ENCODE results near the gene CEACAM4.
A peak's percentile ranks its signal among the peaks of the same experiment; 100 is the strongest.

The CEACAM4 gene

DNA sequence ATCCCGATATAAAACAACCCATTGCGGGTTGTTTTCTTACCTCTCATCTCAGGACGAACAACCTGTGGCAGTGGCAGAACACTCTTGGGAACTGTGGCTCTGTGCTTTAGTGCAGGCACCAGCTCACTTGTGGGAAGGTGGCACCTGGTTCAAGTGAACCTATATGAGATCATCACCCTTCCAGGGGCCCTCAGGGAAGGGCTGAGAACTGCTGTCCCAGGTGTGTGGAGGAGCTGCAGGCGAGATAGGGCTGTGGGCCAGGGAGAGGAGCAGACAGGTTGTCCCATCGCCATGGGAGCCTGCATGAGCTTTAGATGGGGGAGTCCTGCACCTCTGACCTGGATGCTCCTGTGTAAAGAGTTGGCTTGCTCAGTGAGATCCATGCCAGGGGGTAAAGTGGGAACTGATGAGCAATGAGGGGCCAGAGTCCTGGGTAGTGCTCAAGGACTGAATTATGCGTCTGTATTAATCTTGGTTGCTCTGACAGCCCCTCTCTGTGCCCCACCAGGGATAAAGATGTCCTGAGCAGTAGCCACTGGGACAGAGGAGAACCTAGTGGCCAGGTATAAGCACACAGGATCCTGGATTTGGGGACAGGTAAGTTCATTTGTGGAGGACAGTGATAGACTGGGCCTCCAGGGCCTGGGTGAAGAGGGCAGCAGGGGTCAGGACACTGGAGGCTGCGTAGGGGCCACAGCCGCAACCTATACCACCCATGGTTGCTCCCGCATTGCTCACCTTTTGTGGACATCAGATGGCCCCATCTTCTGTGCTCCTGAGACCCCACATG, 8.7 kb downstream of the CEACAM4 start:
- TF ChIP-seq, protein P1, sequence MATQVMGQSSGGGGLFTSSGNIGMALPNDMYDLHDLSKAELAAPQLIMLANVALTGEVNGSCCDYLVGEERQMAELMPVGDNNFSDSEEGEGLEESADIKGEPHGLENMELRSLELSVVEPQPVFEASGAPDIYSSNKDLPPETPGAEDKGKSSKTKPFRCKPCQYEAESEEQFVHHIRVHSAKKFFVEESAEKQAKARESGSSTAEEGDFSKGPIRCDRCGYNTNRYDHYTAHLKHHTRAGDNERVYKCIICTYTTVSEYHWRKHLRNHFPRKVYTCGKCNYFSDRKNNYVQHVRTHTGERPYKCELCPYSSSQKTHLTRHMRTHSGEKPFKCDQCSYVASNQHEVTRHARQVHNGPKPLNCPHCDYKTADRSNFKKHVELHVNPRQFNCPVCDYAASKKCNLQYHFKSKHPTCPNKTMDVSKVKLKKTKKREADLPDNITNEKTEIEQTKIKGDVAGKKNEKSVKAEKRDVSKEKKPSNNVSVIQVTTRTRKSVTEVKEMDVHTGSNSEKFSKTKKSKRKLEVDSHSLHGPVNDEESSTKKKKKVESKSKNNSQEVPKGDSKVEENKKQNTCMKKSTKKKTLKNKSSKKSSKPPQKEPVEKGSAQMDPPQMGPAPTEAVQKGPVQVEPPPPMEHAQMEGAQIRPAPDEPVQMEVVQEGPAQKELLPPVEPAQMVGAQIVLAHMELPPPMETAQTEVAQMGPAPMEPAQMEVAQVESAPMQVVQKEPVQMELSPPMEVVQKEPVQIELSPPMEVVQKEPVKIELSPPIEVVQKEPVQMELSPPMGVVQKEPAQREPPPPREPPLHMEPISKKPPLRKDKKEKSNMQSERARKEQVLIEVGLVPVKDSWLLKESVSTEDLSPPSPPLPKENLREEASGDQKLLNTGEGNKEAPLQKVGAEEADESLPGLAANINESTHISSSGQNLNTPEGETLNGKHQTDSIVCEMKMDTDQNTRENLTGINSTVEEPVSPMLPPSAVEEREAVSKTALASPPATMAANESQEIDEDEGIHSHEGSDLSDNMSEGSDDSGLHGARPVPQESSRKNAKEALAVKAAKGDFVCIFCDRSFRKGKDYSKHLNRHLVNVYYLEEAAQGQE (IDR thresholded peaks at IDR 0.05; ENCODE audit: low read depth), result no peak
- TF ChIP-seq NFIC (IDR thresholded peaks at IDR 0.05), result no peak
- no peak for TF ChIP-seq TEAD4 (IDR thresholded peaks at IDR 0.05)

DNA sequence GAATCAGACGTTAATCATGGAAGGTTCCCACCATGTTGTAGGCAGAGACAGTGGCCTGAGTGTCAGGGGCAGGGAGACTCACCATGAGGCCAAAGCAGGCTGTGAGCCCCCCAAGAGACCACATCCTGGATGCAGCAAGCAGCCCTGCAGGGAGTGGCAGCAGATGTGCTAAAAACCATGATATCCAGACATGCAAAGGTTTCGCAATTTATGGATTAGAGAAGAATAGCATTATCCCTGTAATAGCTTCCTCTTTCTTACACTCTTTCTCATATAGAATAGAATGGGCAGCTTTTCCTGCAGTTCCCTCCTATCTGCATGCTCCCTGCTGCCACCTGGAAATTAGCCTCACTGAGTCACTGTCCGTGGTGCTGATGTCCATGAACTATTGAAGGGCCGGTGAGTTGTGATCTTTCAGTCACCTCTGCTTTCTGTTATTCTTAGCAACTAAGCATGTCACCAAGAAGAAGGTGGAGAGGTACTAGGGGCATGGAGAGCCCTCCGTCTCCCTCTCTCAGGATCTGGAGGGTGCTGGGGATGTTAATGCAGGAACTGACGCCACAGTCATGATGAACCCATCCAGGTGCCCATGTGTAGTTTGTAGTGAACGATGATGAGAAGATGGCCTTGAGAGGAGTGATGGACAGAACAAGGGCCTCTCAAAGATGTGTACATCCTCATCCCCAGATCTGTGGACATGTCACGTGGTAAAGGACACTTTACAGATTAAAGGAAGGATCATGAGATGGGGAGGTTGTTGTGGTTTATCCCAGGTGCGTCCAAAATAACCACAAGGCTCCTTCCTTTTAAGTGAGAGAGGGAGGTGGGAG, 9.9 kb downstream of the CEACAM4 start:
- no peak for TF ChIP-seq ZBTB7A (IDR thresholded peaks at IDR 0.05; ENCODE audit: low read depth)
- TF ChIP-seq, protein P1 (IDR thresholded peaks at IDR 0.05; ENCODE audit: low read depth), result peak; percentile 91

GRCh38 chr19:41615207-41615606, 11.7 kb downstream of the CEACAM4 start:
- no peak for TF ChIP-seq ZBTB7A (IDR thresholded peaks at IDR 0.05; ENCODE audit: low read depth)
- TF ChIP-seq CREB1 (IDR thresholded peaks at IDR 0.05; ENCODE audit: low read depth), result no peak
- TF ChIP-seq, protein P1 (IDR thresholded peaks at IDR 0.05; ENCODE audit: low read depth), result no peak

DNA sequence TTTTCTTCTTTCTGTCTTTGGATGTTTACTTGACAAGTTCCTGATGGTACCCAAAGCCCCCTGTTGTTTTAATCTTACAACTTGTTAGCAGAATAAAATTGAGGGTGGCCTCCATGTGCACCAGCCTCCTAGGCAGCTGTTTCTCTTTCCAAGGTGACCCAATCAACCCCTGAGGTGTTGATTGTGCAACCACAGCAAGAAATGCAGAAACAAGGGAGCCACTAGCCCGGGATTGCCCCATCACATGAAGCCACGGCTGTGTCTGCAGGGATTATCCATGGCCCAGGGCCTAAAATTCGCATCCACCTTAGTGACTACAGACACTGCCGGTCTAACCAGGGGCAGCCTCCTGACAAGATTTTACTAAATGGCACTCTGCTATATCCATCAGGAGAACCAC, 14.4 kb downstream of the CEACAM4 start:
- no peak for TF ChIP-seq CEBPB (IDR thresholded peaks at IDR 0.05)
- TF ChIP-seq RAD21 (IDR thresholded peaks at IDR 0.05; ENCODE audit: low read depth), result no peak
- no peak for TF ChIP-seq TEAD4 (IDR thresholded peaks at IDR 0.05)
- TF ChIP-seq FOXM1 (IDR thresholded peaks at IDR 0.05; ENCODE audit: borderline replicate concordance, low read depth), result no peak
- TF ChIP-seq EP300 (IDR thresholded peaks at IDR 0.05; ENCODE audit: borderline replicate concordance), result no peak
- TF ChIP-seq TCF12 (IDR thresholded peaks at IDR 0.05; ENCODE audit: low read depth), result no peak
- TF ChIP-seq, protein P2, sequence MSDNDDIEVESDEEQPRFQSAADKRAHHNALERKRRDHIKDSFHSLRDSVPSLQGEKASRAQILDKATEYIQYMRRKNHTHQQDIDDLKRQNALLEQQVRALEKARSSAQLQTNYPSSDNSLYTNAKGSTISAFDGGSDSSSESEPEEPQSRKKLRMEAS (IDR thresholded peaks at IDR 0.05), result no peak
- no peak for TF ChIP-seq ZBTB7A (IDR thresholded peaks at IDR 0.05; ENCODE audit: low read depth)
- no peak for TF ChIP-seq YY1 (IDR thresholded peaks at IDR 0.05; ENCODE audit: low read depth)
- no peak for TF ChIP-seq TAF1 (IDR thresholded peaks at IDR 0.05; ENCODE audit: low read depth)
- TF ChIP-seq EGR1 (IDR thresholded peaks at IDR 0.05), result no peak
- no peak for TF ChIP-seq USF1 (IDR thresholded peaks at IDR 0.05)
- TF ChIP-seq NFIC (IDR thresholded peaks at IDR 0.05), result no peak
- TF ChIP-seq, protein P1 (IDR thresholded peaks at IDR 0.05; ENCODE audit: low read depth), result no peak
- no peak for TF ChIP-seq CREB1 (IDR thresholded peaks at IDR 0.05; ENCODE audit: low read depth)

Data from Ishikawa (cell line).